Activated CD4-positive, alpha-beta memory T cell treated with anti-CD3 and anti-CD28 coated beads, Interleukin-2, amount 10 ng/mL, durations not matched to agents 7 days and 5 days (primary cell): ENCODE results near the gene AGAP1. TPM values are rescaled to one million over a fixed set of nuclear protein-coding genes. Genes with fewer than 3 reads are reported as not detected.

ENCODE experiments used
- CTCF ChIA-PET: fragments of 350-600 bp; sonication (Branson Sonifier 250); formaldehyde crosslinking; loops from one replicate; lab custom pipeline; 2021; ENCODE audit warnings: antibody characterized with exemption, inconsistent platforms; lab: Charles Lee
- POLR2A ChIA-PET: fragments of 350-600 bp; sonication (Branson Sonifier 250); formaldehyde crosslinking; loops from one replicate; lab custom pipeline; 2021; ENCODE audit warnings: antibody characterized with exemption; lab: Charles Lee
- DNase-seq: peaks from one replicate; pipeline ENCODE4 v3.0.0-alpha.2; 2020
- H3K27ac Mint-ChIP-seq: one replicate; pipeline ENCODE4 v1.8.0; 2021; ENCODE audit warnings: mild to moderate bottlenecking, mixed read lengths
- H3K27me3 Mint-ChIP-seq: one replicate; pipeline ENCODE4 v1.8.0; 2021; ENCODE audit warnings: mixed read lengths
- H3K36me3 Mint-ChIP-seq: one replicate; pipeline ENCODE4 v1.8.0; 2021; ENCODE audit warnings: low read depth, mixed read lengths
- H3K4me1 Mint-ChIP-seq: one replicate; pipeline ENCODE4 v1.8.0; 2021; ENCODE audit warnings: mixed read lengths
- H3K4me3 Mint-ChIP-seq: one replicate; pipeline ENCODE4 v1.8.0; 2021; ENCODE audit warnings: mild to moderate bottlenecking, mixed read lengths
- H3K9me3 Mint-ChIP-seq: one replicate; pipeline ENCODE4 v1.8.0; 2021; ENCODE audit warnings: mixed read lengths
- total RNA-seq, 2 experiments: library from RNA; stranded (reverse); gene quantifications; one replicate each; pipeline ENCODE4 v1.2.3, GENCODE V29; 2021

AGAP1 gene
- total RNA-seq, 2 experiments from 2014 or later: 1.1 to 1.2 TPM

GRCh38 chr2:235812185-235812665 lies 318.4 kb downstream of the AGAP1 start:
- ChIA-PET CTCF (no interaction called here), POLR2A (no interaction called here)
- Mint-ChIP-seq H3K36me3 (no peaks in the 10 kb centered on the region), H3K4me3 (no peak overlapping the region), H3K27ac (no peak overlapping the region), H3K9me3 (no peaks in the 10 kb centered on the region), H3K27me3 (no peaks in the 10 kb centered on the region), H3K4me1 (no peaks in the 10 kb centered on the region)
- DNase-seq: no peak

DNA sequence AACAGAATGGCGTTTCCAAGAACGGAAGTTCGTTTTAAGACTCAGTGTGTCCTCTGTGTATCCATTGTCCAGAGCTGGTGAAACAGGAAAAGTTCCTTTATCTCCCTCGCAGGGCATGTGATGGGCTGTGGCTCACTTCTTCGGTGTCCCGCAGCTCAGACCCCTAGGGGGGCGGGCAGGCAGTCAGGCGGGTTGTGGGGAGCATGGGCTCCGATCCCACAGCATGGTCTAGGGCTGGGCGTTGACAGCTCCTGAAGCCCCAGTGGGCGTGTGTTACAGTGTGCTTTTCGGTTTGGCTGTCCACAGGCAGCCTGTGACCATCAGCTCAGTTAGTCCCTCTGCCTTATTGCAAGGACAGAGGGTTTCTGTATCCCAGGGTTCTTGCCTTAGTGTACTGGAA lies 319.6 kb downstream of the AGAP1 start:
- POLR2A ChIA-PET: no interaction called here
- H3K4me3 Mint-ChIP-seq: no peak overlapping the region
- CTCF ChIA-PET: no interaction called here

DNA sequence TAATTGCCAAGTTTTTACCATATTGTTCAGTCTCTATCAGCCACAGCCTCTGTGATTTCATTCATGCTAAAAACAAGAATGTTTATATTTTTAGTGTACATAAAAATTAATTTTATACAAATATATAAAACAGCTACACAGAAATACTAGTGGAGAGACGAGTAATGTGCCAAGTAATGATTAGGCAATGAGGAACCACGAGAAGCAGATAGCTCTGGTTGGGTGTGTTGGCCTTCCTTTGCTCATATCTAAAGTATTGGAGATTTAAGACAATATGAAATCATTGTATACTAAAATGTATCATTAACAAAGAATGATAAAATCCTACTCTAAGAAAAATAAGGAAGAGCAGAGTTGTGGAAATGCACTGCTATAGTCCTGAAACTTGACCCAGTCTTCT lies 326.7 kb downstream of the AGAP1 start:
- CTCF ChIA-PET: no interaction called here
- Mint-ChIP-seq H3K4me3 (no peak overlapping the region), H3K9me3 (no peaks in the 10 kb centered on the region), H3K27ac (no peak overlapping the region), H3K36me3 (no peaks in the 10 kb centered on the region), H3K4me1 (no peaks in the 10 kb centered on the region), H3K27me3 (no peaks in the 10 kb centered on the region)
- POLR2A ChIA-PET: no interaction called here
- DNase-seq: no peak

More for the DNA sequence above, 319.6 kb downstream of the AGAP1 start:
- no peaks in the 10 kb centered on the region for H3K36me3 Mint-ChIP-seq
- no peak overlapping the region for H3K27ac Mint-ChIP-seq
- H3K27me3 Mint-ChIP-seq: no peaks in the 10 kb centered on the region
- no peaks in the 10 kb centered on the region for H3K9me3 Mint-ChIP-seq
- DNase-seq: no peak
- H3K4me1 Mint-ChIP-seq: no peaks in the 10 kb centered on the region

DNA sequence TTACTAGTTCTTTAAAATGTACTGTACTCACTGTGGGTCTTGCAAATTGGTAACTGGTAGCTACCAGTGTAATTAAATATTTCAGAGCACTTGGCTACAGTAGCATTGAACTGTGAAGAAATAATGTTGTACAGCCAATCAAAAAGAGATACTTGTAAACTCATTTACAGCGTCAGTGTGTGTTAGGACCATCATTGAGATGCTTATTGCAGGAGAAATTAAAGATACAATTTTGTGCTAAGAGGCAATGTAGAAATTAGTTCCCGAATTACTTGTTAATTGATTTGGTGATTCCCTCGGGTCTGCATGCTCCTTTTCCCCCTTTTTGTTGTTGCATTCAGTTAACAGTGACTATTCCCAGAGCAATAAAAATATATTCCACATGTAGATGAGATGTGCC lies 330.5 kb downstream of the AGAP1 start:
- ChIA-PET CTCF (no interaction called here), POLR2A (no interaction called here)
- no peak for DNase-seq
- Mint-ChIP-seq H3K4me1 (no peaks in the 10 kb centered on the region), H3K4me3 (no peak overlapping the region), H3K27ac (no peak overlapping the region), H3K27me3 (no peaks in the 10 kb centered on the region), H3K36me3 (no peaks in the 10 kb centered on the region), H3K9me3 (no peaks in the 10 kb centered on the region)

DNA sequence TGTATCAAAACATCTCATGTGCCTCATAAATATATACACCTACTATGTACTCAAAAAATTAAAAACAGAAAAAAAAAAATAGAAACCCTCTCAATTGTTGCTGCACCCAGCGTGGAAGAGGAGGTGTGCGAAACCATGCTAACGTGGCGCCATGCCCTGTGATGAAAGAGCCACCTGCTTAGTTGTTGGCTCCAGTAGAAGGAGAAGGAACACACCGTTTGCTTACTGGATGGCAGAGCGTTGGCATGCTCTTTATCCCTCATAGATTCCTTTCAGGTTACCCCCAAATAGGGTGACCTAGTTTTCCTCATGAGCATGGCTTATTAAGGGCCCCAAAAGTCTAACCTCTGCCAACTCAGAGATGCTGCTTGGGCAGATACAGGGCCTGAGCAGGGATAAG lies 332.1 kb downstream of the AGAP1 start:
- ChIA-PET CTCF (no interaction called here), POLR2A (no interaction called here)
- DNase-seq: no peak
- Mint-ChIP-seq H3K27me3 (no peaks in the 10 kb centered on the region), H3K4me3 (no peak overlapping the region), H3K4me1 (no peaks in the 10 kb centered on the region), H3K27ac (no peak overlapping the region), H3K36me3 (no peaks in the 10 kb centered on the region), H3K9me3 (no peaks in the 10 kb centered on the region)

- Mint-ChIP-seq H3K27me3 (no peaks in the 10 kb centered on the region), H3K4me3 (no peak overlapping the region), H3K4me1 (no peaks in the 10 kb centered on the region), H3K27ac (no peak overlapping the region), H3K36me3 (no peaks in the 10 kb centered on the region), H3K9me3 (no peaks in the 10 kb centered on the region)
- POLR2A ChIA-PET: no interaction called here
- no peak for DNase-seq
- CTCF ChIA-PET: no interaction called here
These were observed 333.0 kb downstream of the AGAP1 start for GRCh38 chr2:235826826-235827225.

DNA sequence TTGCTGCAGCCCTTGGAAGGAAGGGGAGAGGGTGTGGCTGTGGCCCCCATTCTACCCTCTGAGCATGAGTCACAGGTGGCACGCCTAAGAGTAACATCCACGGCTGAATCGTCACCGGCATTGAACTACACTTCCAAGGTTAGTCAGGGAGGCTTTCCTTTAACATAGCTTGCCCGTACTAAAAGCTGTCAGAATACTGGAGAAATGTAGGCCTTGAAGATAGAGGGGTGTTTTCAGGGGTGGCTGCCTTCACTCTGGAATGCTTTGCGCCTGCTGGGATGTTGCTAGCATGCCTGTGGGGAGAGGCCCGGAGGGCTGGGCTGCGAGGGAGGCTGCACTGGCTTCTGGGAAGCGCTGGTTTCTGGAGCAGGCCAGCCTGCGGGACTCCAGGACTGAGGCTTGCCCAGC lies 333.7 kb downstream of the AGAP1 start:
- Mint-ChIP-seq H3K27ac (no peak overlapping the region), H3K36me3 (no peaks in the 10 kb centered on the region), H3K9me3 (no peaks in the 10 kb centered on the region), H3K4me1 (no peaks in the 10 kb centered on the region), H3K4me3 (no peak overlapping the region), H3K27me3 (no peaks in the 10 kb centered on the region)
- DNase-seq: no peak
- ChIA-PET POLR2A (no interaction called here), CTCF (no interaction called here)

DNA sequence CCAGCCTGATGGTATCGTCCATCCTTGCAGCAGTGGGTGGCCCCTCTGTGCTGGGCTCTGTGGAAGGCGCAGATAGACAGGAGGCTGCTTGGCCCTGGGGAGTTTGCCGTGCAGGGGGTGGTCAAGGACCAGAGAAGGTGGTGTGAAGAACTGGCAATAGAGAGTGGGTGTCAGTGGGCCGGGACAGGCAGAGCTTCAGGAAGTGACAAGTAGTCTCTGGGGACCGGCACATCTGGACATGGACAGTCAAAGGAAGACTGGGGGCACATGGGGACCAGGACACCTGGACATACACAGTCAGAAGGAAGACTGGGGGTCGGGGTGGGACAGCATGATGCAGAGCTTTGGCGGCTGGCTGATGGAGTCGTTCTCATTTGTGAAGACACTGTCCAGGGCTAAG lies 335.9 kb downstream of the AGAP1 start:
- no peak for DNase-seq
- no peak overlapping the region for H3K4me3 Mint-ChIP-seq
- H3K9me3 Mint-ChIP-seq: no peaks in the 10 kb centered on the region
- H3K27me3 Mint-ChIP-seq: no peaks in the 10 kb centered on the region
- ChIA-PET POLR2A (no interaction called here), CTCF (no interaction called here)
- H3K4me1 Mint-ChIP-seq: no peaks in the 10 kb centered on the region
- no peaks in the 10 kb centered on the region for H3K36me3 Mint-ChIP-seq
- no peak overlapping the region for H3K27ac Mint-ChIP-seq

- no peaks in the 10 kb centered on the region for H3K27me3 Mint-ChIP-seq
- no peak overlapping the region for H3K4me3 Mint-ChIP-seq
- H3K27ac Mint-ChIP-seq: no peak overlapping the region
- DNase-seq: no peak
- no peaks in the 10 kb centered on the region for H3K9me3 Mint-ChIP-seq
- H3K36me3 Mint-ChIP-seq: no peaks in the 10 kb centered on the region
- no peaks in the 10 kb centered on the region for H3K4me1 Mint-ChIP-seq
- POLR2A ChIA-PET: no interaction called here
- CTCF ChIA-PET: interaction anchor here (1.1 kb wide), 1 partner anchor 66 kb away, joined by 4 read pairs; no protein-coding TSS in a partner anchor
These were observed 337.9 kb downstream of the AGAP1 start for GRCh38 chr2:235831755-235832154.

- DNase-seq: no peak
- Mint-ChIP-seq H3K9me3 (no peaks in the 10 kb centered on the region), H3K36me3 (no peaks in the 10 kb centered on the region), H3K4me1 (no peaks in the 10 kb centered on the region), H3K27me3 (no peaks in the 10 kb centered on the region), H3K4me3 (no peak overlapping the region), H3K27ac (no peak overlapping the region)
- ChIA-PET POLR2A (no interaction called here), CTCF (no interaction called here)
These were observed 339.1 kb downstream of the AGAP1 start for GRCh38 chr2:235832941-235833340.

DNA sequence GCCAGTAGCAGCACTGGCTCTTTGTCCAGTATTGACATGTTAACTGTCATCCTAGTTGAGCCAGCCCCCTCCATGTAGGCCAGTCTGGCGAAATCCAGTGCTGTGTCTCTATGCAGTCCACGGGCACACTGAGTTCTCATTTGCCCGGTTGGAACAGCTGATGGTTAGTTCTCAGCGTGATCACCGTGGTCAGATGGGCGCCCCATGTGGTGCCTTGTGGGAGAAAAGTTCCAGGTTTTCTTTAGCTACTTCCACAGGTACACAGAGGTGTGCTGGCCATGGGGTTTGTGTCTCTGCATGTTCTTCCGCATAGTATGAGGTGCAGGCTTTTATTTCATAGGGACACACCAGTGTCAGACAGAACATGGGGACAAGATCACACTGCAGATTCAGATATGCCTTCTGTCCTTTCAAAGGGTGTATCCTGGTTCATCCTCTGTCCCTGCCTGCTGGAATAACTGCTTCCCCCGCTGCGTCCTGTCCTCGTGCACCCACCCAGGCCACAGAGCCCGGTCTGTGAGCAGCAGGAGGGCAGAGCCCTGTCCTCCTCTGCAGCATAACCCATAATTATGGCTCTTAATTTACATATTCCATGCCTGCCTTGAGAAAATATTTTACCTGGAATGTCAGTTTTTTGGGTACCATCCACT lies 340.3 kb downstream of the AGAP1 start:
- DNase-seq: no peak
- Mint-ChIP-seq H3K36me3 (no peaks in the 10 kb centered on the region), H3K27me3 (no peaks in the 10 kb centered on the region), H3K4me1 (no peaks in the 10 kb centered on the region), H3K27ac (no peak overlapping the region), H3K9me3 (no peaks in the 10 kb centered on the region), H3K4me3 (no peak overlapping the region)
- ChIA-PET CTCF (interaction anchor here (0.6 kb wide), 1 partner anchor 148 kb away, joined by 3 read pairs; no protein-coding TSS in a partner anchor), POLR2A (no interaction called here)

- ChIA-PET POLR2A (no interaction called here), CTCF (no interaction called here)
- H3K36me3 Mint-ChIP-seq: no peaks in the 10 kb centered on the region
These were observed 340.9 kb downstream of the AGAP1 start for GRCh38 chr2:235834781-235835180.

DNA sequence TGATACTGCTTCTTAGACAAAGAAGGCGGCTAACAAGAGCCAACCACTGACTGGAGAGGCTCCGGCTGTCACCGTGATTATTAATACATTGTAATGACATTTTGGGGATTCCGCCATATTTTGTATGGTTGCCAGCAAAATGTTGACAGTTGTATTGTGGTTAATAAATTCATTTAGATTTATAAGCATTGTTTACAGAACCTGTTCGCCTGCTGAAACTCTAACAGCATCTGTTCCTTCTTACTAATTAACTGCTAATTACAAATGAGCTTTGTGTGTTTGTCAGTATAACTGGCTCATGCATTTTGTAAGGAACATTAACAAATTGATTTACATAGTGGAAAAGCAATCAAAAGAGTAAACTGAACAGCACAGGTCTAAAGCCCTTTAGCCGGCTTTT lies 342.0 kb downstream of the AGAP1 start:
- Mint-ChIP-seq H3K4me1 (no peaks in the 10 kb centered on the region), H3K27ac (no peak overlapping the region), H3K9me3 (no peaks in the 10 kb centered on the region), H3K36me3 (no peaks in the 10 kb centered on the region), H3K27me3 (no peaks in the 10 kb centered on the region), H3K4me3 (no peak overlapping the region)
- DNase-seq: no peak
- ChIA-PET CTCF (no interaction called here), POLR2A (no interaction called here)

More at GRCh38 chr2:235834781-235835180, 340.9 kb downstream of the AGAP1 start:
- Mint-ChIP-seq H3K4me1 (no peaks in the 10 kb centered on the region), H3K9me3 (no peaks in the 10 kb centered on the region), H3K27ac (no peak overlapping the region), H3K27me3 (no peaks in the 10 kb centered on the region), H3K4me3 (no peak overlapping the region)
- no peak for DNase-seq

DNA sequence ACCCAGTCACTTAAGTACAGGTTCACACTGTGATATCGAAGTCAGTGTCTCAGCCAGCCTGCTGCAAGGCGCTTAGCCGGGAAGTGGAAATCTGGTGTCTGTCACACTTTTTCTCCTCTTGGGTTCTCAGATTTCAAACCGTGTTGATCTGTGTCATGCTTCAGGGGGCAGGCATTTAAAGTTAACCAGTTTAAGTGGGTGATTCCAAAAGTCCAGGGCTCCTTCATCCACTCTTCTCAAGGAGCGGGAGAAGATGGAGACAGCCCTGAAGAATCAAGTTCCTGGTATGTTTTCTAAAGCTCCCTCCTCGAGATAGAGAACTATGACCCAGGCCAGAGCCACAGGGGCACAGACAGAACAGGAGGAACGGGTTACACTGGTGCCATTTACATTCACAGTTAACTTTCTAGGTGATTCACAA lies 342.7 kb downstream of the AGAP1 start:
- no peaks in the 10 kb centered on the region for H3K27me3 Mint-ChIP-seq

More for the DNA sequence above, 342.7 kb downstream of the AGAP1 start:
- Mint-ChIP-seq H3K9me3 (no peaks in the 10 kb centered on the region), H3K27ac (no peak overlapping the region), H3K4me3 (no peak overlapping the region), H3K36me3 (no peaks in the 10 kb centered on the region), H3K4me1 (no peaks in the 10 kb centered on the region)
- DNase-seq: no peak
- ChIA-PET POLR2A (no interaction called here), CTCF (no interaction called here)
